22Rv1 (cell line): Measurements from ENCODE around the gene UBE2D3.

ENCODE experiments used
- H3K27ac ChIP-seq: fragments of 450-650 bp; 2 replicates; pipeline ENCODE4 v1.5.1; 2017
- ZFX ChIP-seq: fragments of 450-650 bp; IDR thresholded peaks from 2 replicates; pipeline ENCODE4 v1.6.1; 2017; ENCODE audit warnings: antibody characterized with exemption, borderline replicate concordance
- TF ChIP-seq, protein P1 (sequence below): fragments of 450-650 bp; IDR thresholded peaks from 2 replicates; pipeline ENCODE4 v1.5.1; 2017; ENCODE audit warnings: mild to moderate bottlenecking

Gene UBE2D3

DNA sequence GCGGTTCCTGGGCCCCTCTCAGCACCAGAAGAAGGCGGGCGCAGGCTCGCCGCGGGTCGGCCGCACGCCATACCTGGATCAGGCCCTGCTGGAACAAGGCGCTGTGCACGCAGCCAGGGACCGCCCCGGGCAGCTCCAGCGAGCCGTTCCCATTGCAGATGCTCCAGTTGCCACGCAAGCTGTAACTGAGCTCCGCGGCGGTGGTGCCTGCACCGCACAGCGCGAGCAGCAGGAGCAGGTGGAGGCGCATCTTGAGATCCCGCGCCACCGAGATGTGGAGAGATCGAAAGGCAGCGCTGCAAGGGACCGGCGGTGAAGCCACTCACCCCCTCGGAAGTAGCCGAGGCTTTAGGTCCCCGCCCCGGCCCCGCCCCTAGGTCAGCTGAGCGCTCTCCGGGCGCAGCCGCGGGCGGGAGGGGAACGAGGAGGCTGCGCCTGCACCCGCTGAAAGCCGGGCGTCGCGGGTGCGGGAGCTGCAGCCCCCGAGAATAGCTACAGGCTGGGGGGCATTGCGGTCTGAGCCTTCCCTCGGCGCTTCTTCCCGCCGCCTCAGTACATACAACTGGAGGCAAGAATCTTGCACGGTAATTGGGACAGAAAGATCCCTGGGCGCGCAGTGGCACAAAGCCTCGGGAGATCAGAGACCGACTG, 66.6 kb downstream of the UBE2D3 start, which contains the start of gene MANBA:
Gene MANBA, minus strand, starts transcription at position 324 of the 651 bp plus-strand sequence. Its CDS starts 74 bp downstream, at position 250.
- TF ChIP-seq, protein P1, sequence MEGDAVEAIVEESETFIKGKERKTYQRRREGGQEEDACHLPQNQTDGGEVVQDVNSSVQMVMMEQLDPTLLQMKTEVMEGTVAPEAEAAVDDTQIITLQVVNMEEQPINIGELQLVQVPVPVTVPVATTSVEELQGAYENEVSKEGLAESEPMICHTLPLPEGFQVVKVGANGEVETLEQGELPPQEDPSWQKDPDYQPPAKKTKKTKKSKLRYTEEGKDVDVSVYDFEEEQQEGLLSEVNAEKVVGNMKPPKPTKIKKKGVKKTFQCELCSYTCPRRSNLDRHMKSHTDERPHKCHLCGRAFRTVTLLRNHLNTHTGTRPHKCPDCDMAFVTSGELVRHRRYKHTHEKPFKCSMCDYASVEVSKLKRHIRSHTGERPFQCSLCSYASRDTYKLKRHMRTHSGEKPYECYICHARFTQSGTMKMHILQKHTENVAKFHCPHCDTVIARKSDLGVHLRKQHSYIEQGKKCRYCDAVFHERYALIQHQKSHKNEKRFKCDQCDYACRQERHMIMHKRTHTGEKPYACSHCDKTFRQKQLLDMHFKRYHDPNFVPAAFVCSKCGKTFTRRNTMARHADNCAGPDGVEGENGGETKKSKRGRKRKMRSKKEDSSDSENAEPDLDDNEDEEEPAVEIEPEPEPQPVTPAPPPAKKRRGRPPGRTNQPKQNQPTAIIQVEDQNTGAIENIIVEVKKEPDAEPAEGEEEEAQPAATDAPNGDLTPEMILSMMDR, result no peak
- TF ChIP-seq ZFX, result no peak
- peak within 1 kb of the TSS; percentile 77 for H3K27ac ChIP-seq

DNA sequence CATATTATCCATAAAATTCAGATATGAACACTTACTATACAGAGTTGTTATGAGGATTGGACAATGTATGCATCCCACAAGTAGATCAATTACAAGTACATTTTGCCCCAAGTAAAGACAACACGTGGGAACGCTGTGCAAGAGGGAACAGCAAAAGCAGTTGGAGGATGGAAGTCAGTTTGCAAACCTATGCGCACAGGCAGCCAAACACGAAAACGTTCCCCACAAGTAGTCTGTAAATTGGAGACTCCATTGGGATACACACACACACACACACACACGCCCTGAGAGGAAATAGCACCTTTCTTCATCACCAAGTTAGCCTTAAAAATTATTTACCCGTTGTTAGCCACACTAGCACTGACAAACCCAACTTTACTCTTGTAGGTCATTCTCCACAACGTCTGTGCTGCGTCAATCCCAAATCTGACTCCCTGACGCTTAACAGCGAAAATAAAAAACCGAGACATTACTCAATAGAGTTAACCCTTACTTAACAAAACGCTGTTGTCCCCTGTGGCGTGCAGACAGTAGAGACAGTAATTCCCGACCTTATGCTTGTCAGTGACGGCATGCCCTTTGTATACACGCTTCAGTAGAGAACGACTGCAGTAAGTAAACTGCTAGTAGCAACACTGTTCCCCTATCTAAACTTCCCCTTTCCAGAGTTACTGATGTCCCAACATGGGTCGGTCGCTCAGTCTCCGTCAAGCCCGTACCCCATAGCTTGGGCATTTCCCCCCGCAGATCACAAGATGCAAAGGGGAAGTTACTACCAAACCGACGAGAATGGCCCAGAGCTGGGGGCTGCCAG, 67.3 kb downstream of the UBE2D3 start:
- H3K27ac ChIP-seq, result peak overlapping the region; percentile 77

DNA sequence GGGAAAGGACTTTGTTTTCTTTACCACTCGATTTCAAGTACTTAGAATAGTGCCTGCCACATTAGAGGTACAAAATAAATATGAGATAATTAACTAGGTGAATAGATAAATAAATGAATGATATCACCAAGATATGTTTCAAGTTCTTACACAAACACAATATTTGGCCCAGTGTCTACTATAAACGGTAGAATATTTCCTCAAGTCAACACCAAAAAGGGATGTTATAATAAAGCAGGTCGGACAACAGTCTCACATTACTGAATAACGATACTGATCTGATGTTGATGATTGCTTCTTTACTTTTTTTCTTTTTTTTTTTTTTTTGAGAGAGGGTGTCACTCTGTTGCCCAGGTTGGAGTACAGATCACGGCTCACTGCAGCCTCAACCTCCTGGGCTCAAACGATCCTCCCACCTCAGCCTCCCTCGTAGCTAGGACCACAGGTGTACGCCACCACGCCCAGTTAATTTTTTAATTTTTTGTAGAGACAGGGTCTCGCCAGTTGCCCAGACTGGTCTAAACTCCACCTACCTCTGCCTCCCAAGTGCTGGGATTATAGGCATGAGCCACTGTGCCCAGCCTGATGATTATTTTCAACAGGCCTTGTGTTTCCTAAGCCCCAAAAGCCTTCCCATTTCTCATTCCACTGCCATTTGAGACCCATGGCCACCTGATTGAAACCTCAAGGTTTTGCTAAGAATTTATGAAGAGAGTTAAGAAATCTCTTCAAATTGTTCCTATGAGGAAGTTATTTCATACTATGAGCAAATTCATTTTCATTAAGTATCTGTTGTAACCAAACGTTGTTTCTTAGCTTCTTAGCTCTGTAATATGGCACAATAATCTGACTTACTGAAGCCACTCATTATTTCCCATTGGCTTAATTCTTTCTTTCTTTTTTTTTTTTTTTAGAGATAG, 68.8 kb downstream of the UBE2D3 start:
- peak overlapping the region; percentile 67 for H3K27ac ChIP-seq
- no peak for TF ChIP-seq ZFX
- TF ChIP-seq, protein P1, result no peak

More for the DNA sequence above, 67.3 kb downstream of the UBE2D3 start:
- TF ChIP-seq, protein P1, result 0 out of 2 replicates have a peak, but pooled peaks have one; percentile 2
- TF ChIP-seq ZFX, result no peak

DNA sequence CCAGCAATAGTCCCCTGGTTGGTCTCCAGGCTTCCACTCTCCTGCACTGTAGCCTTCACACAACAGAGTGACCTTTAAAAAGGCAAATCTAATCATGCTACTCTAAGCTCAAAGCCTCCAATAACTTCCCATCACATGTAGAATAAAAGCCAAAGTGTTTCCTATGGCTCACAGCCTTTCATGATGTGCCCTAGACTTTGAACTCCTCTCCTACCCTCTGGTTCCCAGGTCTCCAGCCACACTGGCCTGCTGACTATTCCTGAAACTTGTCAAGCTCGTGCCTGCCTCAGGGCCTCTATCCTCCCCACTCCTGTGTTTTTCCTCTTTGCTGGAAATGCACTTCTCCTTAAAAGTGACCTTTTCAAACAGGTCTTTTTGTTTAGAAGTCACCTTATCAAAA, 69.7 kb downstream of the UBE2D3 start:
- peak overlapping the region; percentile 67 for H3K27ac ChIP-seq
- TF ChIP-seq, protein P1, result no peak
- no peak for TF ChIP-seq ZFX

DNA sequence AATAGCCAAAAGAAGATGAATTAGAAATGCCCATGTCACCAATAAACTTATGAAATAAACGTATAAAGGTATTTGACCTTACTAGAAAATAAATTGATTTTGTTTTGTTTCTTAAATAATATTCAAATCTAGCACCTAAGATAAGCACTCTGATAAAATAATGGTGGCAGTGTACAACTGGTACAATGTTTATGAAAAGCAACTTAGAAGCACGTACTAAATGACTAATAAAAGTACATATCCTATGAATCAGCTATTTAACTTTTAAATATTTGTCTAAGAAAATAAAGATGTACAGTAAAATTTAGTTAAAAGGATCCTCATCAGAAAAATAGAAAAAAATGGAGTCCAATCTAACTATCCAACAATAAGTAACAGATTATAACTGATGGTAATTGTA, 73.3 kb downstream of the UBE2D3 start:
- H3K27ac ChIP-seq, result no peak overlapping the region
- TF ChIP-seq, protein P1, result no peak
- TF ChIP-seq ZFX, result no peak

DNA sequence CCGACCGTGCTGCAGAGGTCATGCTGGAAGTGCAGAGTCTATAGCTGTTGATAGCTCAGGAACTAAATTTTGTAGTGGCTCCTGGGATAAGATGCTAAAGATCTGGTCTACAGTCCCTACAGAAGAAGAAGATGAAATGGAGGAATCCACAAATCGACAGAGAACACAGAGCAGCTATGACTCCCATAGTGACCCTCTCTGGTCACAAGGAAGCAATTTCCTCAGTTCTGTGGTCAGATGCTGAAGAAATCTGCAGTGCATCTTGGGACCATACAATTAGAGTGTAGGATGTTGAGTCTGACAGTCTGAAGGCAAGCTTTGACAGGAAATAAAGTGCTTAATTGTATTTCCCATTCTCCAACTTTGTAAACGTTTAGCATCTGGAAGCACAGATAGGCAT, 75.4 kb downstream of the UBE2D3 start:
- H3K27ac ChIP-seq, result no peak overlapping the region

More for the DNA sequence above, 75.4 kb downstream of the UBE2D3 start:
- no peak for TF ChIP-seq ZFX
- TF ChIP-seq, protein P1, result no peak
